HG02678 (cell line): ENCODE data around the gene EARS2.
"Not testable (repeated sequence)": the region's sequence is repeated elsewhere in the genome, so short reads cannot be mapped to it uniquely, and the experiment has no call there.

Source experiments
- ATAC-seq: cut with Tn5 transposase; IDR thresholded peaks from one replicate; pipeline ENCODE4 v1.9.1; 2021; ENCODE audit warnings: mild to moderate bottlenecking, moderate library complexity; ENCODE audit not compliant: unreplicated experiment

The EARS2 gene

GRCh38 chr16:23485257-23485614 lies 71.9 kb downstream of the EARS2 start:
- ATAC-seq, result no peak

GRCh38 chr16:23484510-23485256 lies 72.5 kb downstream of the EARS2 start:
- ATAC-seq, result no peak

- ATAC-seq, result not testable (repeated sequence)
Measured at GRCh38 chr16:23483492-23483891, 73.7 kb downstream of the EARS2 start.

GRCh38 chr16:23482778-23483177 lies 74.4 kb downstream of the EARS2 start:
- ATAC-seq, result no peak

GRCh38 chr16:23480257-23480656 lies 76.9 kb downstream of the EARS2 start:
- ATAC-seq, result no peak

GRCh38 chr16:23479138-23479537 lies 78.0 kb downstream of the EARS2 start:
- no peak for ATAC-seq

- ATAC-seq, result no peak
Measured at GRCh38 chr16:23478566-23478965, 78.6 kb downstream of the EARS2 start.

- ATAC-seq, result no peak
Measured at GRCh38 chr16:23476289-23476688, 80.9 kb downstream of the EARS2 start.
